Measurements from ENCODE around the gene CHAT.

DNA sequence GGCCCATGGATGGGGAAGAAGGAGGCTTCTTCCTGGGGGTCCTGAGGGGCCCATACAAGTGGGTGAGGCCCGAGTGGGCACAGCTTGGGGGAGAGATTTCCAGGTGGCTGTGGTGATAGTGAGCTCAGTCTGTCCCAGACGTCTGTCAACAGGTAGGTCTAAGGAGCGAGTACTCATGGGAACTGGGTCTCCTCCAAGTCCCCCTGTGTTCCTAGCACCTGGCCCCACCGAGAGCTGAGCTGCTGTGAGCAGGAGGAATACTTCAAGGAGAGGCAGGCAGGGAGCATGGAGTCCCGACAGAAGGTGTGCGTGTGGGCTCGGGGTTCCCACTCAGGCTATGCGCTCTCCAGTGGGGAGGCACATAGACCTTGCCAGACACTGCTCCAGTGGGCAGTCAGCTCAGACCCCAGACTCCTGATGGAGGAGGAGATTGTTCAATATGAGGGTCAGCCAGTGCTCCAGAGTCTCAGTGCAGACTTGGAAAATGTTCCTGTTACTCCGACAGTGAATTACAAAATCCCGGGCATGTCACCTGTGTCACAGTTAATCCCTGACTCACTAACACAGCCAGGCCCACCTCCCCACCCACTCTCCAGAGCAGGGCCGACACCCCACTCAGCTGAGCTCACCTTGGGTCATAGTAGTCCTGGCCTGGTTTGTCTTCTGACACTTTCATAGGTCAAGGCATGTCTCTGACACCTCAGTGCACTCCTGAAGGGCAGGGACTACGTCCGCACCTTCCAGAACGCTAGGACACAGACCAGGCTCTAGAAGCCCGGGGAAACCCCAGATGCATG, 37.4 kb downstream of the CHAT start:
- TF ChIP-seq, protein P1, sequence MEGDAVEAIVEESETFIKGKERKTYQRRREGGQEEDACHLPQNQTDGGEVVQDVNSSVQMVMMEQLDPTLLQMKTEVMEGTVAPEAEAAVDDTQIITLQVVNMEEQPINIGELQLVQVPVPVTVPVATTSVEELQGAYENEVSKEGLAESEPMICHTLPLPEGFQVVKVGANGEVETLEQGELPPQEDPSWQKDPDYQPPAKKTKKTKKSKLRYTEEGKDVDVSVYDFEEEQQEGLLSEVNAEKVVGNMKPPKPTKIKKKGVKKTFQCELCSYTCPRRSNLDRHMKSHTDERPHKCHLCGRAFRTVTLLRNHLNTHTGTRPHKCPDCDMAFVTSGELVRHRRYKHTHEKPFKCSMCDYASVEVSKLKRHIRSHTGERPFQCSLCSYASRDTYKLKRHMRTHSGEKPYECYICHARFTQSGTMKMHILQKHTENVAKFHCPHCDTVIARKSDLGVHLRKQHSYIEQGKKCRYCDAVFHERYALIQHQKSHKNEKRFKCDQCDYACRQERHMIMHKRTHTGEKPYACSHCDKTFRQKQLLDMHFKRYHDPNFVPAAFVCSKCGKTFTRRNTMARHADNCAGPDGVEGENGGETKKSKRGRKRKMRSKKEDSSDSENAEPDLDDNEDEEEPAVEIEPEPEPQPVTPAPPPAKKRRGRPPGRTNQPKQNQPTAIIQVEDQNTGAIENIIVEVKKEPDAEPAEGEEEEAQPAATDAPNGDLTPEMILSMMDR (IDR thresholded peaks at IDR 0.05): no peak
- no peak for TF ChIP-seq POLR2A (IDR thresholded peaks at IDR 0.05)
